GM18507 (cell line): Measurements from ENCODE around the gene PRLHR.
A peak's percentile ranks its signal among the peaks of the same experiment; 100 is the strongest.

Source experiments
- DNase-seq: peaks from one replicate; pipeline ENCODE4 v3.0.0; 2011; ENCODE audit warnings: low read depth; ENCODE audit not compliant: insufficient read length; ENCODE audit errors: extremely low spot score
- FAIRE-seq: peaks from 2 replicates; lab custom pipeline; 2011; peaks lifted over from hg19 to GRCh38; lab: Jason Lieb, UNC

Gene PRLHR

DNA sequence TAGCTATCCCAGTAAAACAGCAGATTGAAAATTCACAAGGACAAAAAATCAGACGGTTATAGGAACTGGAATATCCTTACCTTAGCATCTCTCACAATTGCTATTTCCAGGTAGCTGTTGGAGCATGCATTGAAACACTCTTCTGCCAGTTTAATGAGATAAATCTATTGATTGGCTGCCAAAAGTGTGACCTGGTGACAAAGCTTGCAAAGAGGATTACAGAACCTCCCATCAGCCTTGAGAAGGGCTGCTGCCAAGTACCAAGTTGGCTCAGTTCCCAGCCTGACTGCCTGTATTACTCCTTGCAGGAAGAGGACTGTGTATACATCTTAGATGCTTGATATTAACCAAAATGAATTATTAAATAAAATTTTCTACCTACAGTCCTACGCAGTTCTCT is 5.1 kb downstream of the PRLHR start:
- FAIRE-seq (no peak), DNase-seq (no peak)

DNA sequence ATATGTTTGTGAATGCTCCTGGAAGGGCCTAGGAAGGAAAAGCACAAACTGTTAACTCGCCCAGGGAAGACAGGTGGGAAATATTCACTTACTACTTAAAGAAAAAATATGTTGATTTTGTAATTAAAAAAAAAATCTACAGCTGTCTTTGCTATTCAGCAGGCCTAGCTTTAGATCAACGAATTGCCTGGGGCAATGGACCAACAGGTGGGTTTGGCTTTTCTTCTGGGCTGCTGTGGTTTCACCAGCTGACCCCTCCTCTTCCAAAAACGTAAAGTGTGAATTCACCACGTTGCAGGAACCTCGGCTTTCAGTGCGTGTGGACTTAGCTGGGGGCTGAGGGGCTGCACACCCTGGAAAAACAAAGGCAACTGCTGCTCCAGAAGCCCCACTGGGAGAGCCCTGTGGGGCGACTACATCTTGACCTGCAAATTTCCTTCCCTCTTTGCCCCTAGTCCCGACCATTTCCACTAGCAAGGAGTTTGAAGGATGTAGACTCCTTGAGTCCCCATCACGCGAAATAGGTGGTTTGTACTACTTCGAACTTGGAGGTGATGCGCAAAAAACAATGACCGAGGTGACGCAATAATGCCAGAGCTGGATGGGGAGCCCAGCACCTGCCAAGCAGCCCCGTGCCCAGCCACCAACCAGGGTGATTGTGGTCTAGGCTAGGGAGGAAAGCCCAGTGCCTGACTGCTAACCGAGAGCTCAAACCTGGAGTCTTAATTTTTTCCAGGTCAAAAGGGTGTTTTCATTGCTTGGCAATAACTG is 7.4 kb downstream of the PRLHR start:
- FAIRE-seq, result no peak
- DNase-seq, result no peak

GRCh38 chr10:118586911-118587310 is 8.5 kb downstream of the PRLHR start:
- FAIRE-seq (no peak), DNase-seq (no peak)

- FAIRE-seq, result no peak
- no peak for DNase-seq
Measured at GRCh38 chr10:118585794-118586193, 9.7 kb downstream of the PRLHR start.

GRCh38 chr10:118585234-118585633 is 10.2 kb downstream of the PRLHR start:
- FAIRE-seq (no peak), DNase-seq (no peak)

- DNase-seq, result no peak
- FAIRE-seq, result no peak
Measured at GRCh38 chr10:118584181-118584954, 11.1 kb downstream of the PRLHR start.

DNA sequence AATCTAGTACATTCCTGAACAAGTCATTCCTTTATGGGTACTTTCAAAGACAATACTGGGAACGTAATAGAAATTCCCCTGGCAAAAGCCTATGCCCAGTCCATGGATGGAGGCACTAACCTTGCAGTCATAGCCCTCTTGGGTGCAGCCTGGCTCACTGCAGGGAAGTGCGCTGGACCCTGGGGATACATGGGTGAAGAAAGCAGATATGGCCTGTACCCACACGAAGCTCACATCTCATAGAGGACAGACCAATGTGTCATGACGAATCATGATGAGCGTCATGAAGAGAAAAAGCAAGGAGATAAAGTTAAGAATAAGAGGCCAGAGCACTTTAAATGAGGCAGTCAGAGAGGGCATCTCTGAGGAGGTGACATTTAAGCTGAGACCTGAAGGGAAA is 11.8 kb downstream of the PRLHR start:
- DNase-seq (no peak), FAIRE-seq (no peak)

- no peak for DNase-seq
- FAIRE-seq, result no peak
Measured at GRCh38 chr10:118582511-118582910, 12.9 kb downstream of the PRLHR start.

DNA sequence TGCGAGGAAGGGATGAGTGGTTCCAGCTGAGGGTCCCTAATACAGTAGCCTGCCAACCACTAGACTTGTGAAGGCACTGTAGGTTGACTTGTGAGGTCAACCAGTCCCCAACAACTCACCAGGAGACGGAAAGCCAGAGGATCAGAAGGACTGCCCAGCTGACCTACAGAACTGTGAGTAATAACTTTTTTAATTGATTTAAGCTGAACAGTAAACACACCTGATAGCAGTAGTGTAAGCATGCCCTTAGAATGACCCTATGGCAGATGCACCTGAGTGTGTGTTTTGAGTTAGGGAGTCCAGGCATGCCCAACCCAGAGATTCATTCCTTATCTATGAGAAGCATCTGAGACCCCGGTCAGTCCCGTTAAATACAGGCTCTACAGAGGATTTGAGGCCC is 14.1 kb downstream of the PRLHR start:
- DNase-seq (no peak), FAIRE-seq (no peak)

DNA sequence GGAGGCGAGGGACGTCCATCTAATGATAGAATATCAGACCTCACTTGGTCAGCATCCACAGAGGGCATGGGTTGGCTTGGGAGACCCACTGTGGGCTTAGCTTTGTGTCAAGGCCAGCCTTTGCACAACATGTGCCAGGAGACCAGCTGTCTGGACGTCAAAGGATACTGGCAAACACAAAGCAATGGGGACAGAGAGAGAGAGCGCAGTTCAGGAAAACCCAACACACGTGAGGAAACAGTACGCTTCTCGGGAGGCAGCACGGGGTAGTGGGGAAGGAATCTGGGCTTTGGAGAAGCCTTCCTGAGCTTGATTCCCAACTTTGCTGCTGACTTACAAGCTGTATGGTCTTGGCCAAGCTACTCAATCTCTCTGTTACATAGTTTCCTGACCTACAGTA is 14.7 kb downstream of the PRLHR start:
- FAIRE-seq (no peak), DNase-seq (no peak)

- FAIRE-seq (no peak), DNase-seq (no peak)
Measured at GRCh38 chr10:118573512-118573911, 21.9 kb downstream of the PRLHR start.

DNA sequence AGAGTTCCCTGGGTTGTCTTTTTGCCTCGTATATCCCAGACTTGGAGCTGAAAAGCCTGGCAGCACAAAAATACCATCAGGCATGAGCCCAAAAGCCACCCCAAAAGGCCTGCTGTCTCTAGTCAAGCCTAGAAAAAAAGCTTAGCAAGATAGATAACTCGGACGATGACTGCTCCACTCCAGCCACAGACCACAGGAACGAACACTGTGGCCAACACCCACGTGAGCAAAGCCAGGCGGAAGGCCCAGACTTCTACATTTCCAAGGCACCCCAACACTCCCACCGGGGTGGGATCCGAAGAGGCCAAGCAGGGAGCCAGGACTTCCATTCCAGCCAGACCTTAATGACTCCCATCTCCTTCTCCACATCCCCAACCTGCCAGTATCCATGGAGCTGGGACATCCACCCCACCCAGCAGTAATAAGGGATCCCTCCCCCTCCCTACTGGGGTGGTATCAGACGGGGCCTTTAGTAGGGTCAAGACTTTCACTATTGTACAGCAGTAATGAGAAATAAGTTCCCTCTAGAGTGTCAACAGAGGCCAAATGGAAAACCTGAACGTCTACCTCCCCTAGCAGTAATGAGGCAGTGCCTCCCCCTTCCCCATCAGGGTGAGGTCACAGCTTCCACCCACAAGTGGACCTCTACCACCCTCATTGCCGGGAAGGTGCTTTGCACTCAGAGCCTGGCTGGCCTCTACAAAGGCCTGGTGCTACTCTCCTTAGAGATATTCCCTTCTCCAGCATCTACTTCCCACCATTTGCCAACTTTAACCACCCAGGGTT is 23.0 kb downstream of the PRLHR start:
- no peak for FAIRE-seq
- DNase-seq, result no peak

DNA sequence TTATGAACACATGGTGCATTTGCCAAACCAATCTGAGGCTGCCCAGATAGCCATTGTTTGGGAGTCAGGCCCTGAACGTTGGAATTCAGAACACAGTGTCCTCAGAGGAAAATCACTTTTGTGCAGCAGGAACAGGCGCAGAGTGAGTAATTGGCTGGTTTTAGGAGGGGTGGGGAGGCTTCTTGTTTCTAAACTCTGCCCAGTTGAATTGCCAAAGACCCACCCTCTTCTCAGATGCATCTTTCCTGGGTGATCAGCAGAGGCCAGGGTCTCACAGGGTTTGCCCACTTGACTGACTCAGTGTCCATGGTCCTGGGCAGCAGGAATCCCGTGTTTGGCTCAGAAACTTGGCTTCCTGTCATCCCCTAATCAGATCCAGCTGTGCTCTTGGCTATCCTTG is 24.3 kb downstream of the PRLHR start:
- no peak for DNase-seq
- FAIRE-seq, result no peak

GRCh38 chr10:118570591-118570990 is 24.9 kb downstream of the PRLHR start:
- no peak for DNase-seq
- FAIRE-seq, result no peak

DNA sequence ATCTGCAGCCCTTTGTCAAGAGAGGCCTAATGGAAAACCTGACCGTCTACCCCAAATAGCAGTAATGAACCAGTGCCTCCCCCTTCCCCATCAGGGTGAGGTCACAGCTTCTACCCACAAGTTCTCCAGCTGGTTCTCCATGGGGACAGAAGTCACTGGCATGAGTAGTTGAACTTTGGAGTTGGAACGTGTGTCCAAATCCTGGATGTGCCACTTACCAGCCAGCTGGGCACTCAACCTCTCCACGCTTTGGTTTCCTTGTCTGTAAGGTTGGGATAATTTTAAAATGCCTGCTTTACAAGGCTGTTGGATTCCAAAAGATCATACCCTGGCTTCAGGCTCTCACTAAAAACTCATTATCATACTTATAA is 25.6 kb downstream of the PRLHR start:
- DNase-seq, result no peak
- FAIRE-seq, result no peak

DNA sequence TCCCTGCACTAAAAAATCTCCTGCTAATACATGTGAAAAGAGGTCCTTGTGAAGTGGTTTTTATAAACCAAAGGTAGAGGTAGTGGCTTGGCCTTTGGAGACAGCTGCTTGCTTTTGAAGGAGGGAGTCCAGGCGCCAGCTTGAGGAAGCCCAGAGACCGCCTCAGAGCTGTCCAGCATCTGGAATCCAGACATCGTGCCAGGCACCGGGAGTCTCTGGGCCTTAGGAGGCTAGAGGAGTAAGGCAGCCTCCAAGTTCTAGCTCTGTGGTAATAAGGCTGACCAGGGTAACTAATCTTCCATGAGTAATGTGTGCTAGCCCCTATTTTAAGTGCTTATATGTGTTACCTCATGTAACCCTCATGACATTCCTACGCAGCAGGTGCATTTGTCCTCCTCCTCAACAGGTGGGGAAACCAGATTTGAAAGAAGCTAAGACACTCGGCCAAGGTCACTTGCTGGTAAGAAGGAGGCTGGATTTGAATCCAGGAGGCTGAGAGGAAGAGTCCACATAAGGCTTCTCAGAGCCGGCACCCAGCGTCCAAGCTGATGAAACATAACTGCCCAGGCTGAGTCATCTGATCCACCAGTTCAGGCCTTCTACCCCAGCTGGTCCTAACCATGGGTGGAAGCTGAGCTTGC is 26.1 kb downstream of the PRLHR start:
- DNase-seq (no peak), FAIRE-seq (no peak)

GRCh38 chr10:118568327-118568848 is 27.1 kb downstream of the PRLHR start:
- peak; percentile 79 for FAIRE-seq
- peak; percentile 29 for DNase-seq

DNA sequence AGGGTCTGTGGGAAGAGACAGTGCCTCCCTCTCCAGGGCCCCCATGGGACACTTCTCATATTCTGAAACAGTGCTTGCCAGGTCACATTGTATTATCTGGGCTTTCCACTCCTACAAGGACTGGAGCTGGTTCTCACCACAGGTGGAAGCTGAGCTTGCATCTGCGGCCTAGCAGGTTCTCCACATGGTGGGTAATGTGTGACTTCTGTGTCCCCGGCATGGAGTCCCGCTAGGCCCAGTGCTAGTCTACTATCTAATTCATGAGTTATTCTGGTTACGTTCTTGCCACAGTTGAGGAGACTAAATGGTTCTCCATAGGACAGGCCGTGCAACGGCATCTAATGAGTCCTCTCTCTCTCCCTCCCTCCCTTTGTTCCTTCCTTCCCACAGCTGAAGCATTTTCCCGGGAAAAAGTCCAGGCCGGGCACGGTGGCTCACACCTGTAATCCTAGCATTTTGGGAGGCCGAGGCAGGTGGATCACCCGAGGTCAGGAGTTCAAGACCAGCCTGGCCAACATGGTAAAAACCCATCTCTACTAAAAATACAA is 27.7 kb downstream of the PRLHR start:
- DNase-seq, result no peak

DNA sequence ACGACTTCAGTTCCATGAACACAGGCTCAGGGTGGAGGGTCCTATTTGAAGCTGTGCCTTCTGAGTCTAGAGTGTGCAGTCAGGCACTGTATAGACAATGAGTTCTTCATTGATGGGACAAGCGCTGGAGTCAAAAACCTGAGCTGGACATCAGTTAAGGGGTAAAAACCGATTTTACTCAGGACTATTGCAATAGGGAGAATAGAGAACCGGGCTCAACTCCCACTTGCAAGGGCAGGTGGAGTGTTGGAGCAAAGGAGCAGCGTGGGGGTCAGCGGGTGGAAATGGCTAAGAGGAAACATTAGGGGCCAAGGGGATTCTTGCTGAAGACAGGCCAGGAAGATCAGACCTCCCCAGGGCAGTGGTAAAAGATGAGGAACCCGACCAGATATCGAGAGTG is 28.5 kb downstream of the PRLHR start:
- no peak for DNase-seq
- FAIRE-seq, result no peak

More for the DNA sequence above, 27.7 kb downstream of the PRLHR start:
- no peak for FAIRE-seq
